Body of pancreas (tissue), 4 donors: ENCODE data around the gene TNRC6B. TPM values are rescaled to one million over a fixed set of nuclear protein-coding genes. Genes with fewer than 3 reads are reported as not detected.

ENCODE experiments used
- ATAC-seq: fragments of 150-250 bp; one replicate; pipeline ENCODE4 v1.9.1; 2016
- DNase-seq, 4 donors: peaks; one replicate each; pipeline ENCODE4 v3.0.0-alpha.2; 2019
- H3K27ac ChIP-seq, 4 donors: fragments of 200-600 bp; sonication (generic); 1 replicate in 3 of 4; 2 replicates in 1 of 4; pipeline versions ENCODE4 v1.5.1 to v1.6.1; 2016 to 2019; ENCODE audit warnings: mild to moderate bottlenecking in 1 of 4, mixed read lengths in 1 of 4, moderate library complexity in 1 of 4
- H3K27me3 ChIP-seq, 2 donors: fragments of 200-600 bp; sonication (generic); one replicate each; pipeline ENCODE4 v1.6.0; 2016; ENCODE audit warnings: mild to moderate bottlenecking in 1 of 2
- H3K36me3 ChIP-seq, 2 donors: fragments of 200-600 bp; sonication (generic); replicated peaks in 1 of 2; 2 replicates each; pipeline ENCODE4 v1.5.1; 2016; ENCODE audit warnings: low read depth in 2 of 2; ENCODE audit not compliant: insufficient read depth in 1 of 2
- H3K4me1 ChIP-seq: fragments of 200-600 bp; sonication (generic); one replicate; pipeline ENCODE4 v1.6.0; 2016
- H3K4me3 ChIP-seq, 2 donors: fragments of 200-600 bp; sonication (generic); 1 replicate in 1 of 2; 2 replicates in 1 of 2; pipeline ENCODE4 v1.5.1; 2016 to 2019
- H3K9me3 ChIP-seq, 3 donors: fragments of 200-600 bp; sonication (generic); 1 replicate in 2 of 3; 2 replicates in 1 of 3; pipeline ENCODE4 v1.5.1; 2016
- POLR2A ChIP-seq, 3 donors: fragments of 450-650 bp; IDR thresholded peaks; one replicate each; pipeline ENCODE4 v1.6.1; 2016; ENCODE audit warnings: antibody characterized with exemption in 3 of 3, mild to moderate bottlenecking in 2 of 3
- WGBS, 2 donors: methylation state at CpG; one replicate each; pipeline ENCODE4 v1.1.5; 2017; 5-methylcytosine and 5-hydroxymethylcytosine counted together
- intact Hi-C: fragments of 100-400 bp; cut with DNase I; formaldehyde crosslinking; loops from one replicate; pipeline ENCODE4 v1.15.1; 2023
- total RNA-seq, 2 donors: library from RNA; depleted of rRNA; stranded (reverse); fragments of >200 nt; gene quantifications; one replicate each; pipeline ENCODE4 v1.1.0, GENCODE V29; 2016
- TF ChIP-seq, protein P1 (sequence below), 7 experiments: fragments of 450-650 bp in 4 of 7; fragments of 200-600 bp in 3 of 7; sonication (generic) in 3 of 7; IDR thresholded peaks; one replicate each; pipeline ENCODE4 v1.5.1; 2016 to 2019; ENCODE audit warnings: antibody characterized with exemption in 7 of 7

Gene TNRC6B
- total RNA-seq, 2 donors from 2014 or later: 25.2 to 39.9 TPM

DNA sequence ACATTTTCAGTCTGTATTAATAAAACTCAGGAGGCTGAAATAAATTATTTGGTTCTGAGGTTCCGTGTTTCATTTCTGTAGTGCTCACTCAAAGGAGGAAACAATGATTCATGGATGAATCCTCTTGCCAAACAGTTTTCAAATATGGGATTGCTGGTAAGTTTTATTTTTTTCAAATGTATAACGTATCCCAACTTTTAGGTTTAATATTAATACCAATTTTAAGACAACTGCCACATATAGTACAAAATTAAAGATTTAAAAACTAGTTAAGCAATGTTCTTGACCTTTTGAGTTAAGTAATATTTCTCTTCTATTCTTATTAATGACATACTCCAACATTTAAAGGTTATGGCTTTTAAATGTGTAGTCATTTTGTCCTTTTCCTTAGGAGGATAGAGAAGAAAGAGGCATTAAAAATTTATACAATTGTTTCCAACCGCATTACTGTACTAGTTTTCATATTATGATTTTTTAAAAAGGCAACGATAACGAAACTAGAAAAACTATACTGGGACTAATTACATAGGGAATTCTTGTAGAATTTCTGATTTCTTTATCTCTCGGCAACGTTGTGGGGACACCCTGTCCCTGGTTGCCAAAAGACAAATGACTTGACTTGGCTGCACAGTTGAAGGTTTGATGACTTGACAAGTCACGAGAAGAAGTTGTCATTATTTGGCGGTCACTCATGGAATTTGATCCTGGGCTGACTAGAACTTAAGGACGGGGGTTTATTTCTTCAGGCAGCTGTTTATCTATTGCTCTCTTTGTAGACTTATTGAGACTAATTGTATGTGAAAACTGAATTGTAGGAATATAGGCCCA is 99.5 kb downstream of the TNRC6B start:
- H3K4me3 ChIP-seq: no peak overlapping the region
- TF ChIP-seq POLR2A (IDR thresholded peaks at IDR 0.05): no peak
- TF ChIP-seq, protein P1, sequence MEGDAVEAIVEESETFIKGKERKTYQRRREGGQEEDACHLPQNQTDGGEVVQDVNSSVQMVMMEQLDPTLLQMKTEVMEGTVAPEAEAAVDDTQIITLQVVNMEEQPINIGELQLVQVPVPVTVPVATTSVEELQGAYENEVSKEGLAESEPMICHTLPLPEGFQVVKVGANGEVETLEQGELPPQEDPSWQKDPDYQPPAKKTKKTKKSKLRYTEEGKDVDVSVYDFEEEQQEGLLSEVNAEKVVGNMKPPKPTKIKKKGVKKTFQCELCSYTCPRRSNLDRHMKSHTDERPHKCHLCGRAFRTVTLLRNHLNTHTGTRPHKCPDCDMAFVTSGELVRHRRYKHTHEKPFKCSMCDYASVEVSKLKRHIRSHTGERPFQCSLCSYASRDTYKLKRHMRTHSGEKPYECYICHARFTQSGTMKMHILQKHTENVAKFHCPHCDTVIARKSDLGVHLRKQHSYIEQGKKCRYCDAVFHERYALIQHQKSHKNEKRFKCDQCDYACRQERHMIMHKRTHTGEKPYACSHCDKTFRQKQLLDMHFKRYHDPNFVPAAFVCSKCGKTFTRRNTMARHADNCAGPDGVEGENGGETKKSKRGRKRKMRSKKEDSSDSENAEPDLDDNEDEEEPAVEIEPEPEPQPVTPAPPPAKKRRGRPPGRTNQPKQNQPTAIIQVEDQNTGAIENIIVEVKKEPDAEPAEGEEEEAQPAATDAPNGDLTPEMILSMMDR (IDR thresholded peaks at IDR 0.05): no peak
- H3K36me3 ChIP-seq: peaks cover 0 to 18% of the 10 kb centered on the region in 2 donors
- ATAC-seq: peak; percentile 59
- peaks cover 22% of the 10 kb centered on the region for H3K4me1 ChIP-seq
- no peaks in the 10 kb centered on the region for H3K9me3 ChIP-seq
- 55 to 56% methylated on average over 10 of the region's 10 CpGs for WGBS, 2 donors
- intact Hi-C loops: no loop called here
- peak in 3 of 4 donors; percentile 17 to 50 (median 22) for DNase-seq
- H3K27me3 ChIP-seq: no peaks in the 10 kb centered on the region
- H3K27ac ChIP-seq: peak overlapping the region in 3 of 4 donors; percentile 50 to 81 (median 56)

DNA sequence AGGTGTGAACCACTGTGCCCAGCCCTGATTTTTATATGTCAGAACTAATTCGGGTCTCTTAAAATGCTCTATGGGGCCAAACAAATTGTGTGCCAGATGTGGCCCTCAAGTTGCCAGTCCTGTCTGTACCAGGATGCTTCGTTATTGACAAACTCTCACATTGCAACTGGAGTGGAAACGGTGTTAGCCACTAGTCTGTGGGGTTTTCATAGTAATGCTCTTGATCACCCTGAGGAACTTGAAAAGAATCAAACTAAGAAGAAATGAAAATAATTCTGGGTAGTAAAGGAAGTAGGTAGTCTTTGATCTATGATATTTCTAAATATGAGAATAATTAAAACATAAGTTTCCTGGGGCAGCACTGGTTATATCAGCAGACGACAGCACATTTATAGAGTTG is 101.3 kb downstream of the TNRC6B start:
- TF ChIP-seq, protein P1 (IDR thresholded peaks at IDR 0.05): no peak
- TF ChIP-seq POLR2A (IDR thresholded peaks at IDR 0.05): no peak
- Histone ChIP-seq H3K27me3 (no peaks in the 10 kb centered on the region), H3K4me3 (no peak overlapping the region), H3K9me3 (no peaks in the 10 kb centered on the region), H3K36me3 (peaks cover 0 to 17% of the 10 kb centered on the region in 2 donors), H3K4me1 (peaks cover 22% of the 10 kb centered on the region), H3K27ac (no peak overlapping the region)
- 87 to 91% methylated on average over 4 of the region's 4 CpGs for WGBS, 2 donors
- intact Hi-C loops: no loop called here
- DNase-seq (no peak), ATAC-seq (no peak)

DNA sequence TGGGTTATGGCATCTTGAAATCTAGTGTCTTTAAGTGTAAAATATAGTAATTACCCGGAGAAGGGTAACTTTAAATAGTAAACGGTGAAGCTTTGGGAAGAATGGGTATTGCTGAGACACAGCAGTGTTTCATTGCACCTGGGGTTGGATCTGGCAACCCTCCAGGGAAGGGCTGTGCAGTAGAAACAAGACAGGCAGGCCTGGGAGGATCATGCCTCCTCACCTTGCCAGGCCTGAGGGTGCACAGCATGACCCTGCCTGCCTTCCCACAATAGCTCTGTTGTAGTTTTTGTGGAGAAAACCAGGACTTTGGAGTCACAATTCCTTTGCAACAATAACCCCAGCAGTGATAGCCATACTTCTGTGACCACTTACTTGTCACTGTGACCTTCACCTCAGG is 104.0 kb downstream of the TNRC6B start:
- Histone ChIP-seq H3K4me1 (peaks cover 7% of the 10 kb centered on the region), H3K4me3 (no peak overlapping the region), H3K36me3 (peaks cover 0 to 17% of the 10 kb centered on the region in 2 donors), H3K9me3 (no peaks in the 10 kb centered on the region), H3K27me3 (no peaks in the 10 kb centered on the region), H3K27ac (no peak overlapping the region)
- DNase-seq: peak in 2 of 4 donors; percentile 33 to 46
- WGBS, 2 donors: 53 to 57% methylated on average over 2 of the region's 2 CpGs
- intact Hi-C loops: no loop called here
- ATAC-seq: no peak
- TF ChIP-seq POLR2A (IDR thresholded peaks at IDR 0.05): no peak
- TF ChIP-seq, protein P1 (IDR thresholded peaks at IDR 0.05): no peak

DNA sequence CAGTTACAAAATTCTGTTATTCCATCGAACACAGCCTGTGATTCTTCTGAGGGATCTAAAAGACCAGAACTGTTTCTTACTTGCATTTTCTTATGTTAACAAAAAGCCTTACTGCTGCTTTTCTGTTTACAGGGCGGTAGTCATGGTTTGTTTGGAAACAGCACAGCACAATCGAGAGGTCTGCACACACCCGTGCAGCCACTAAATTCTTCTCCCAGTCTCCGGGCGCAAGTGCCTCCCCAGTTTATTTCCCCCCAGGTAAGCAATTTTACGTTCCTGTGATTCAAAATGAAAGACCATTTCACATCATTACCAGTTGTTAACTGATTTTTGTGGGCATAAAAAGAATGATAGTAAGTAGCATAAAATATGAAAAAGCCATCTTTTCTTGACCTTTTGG is 107.8 kb downstream of the TNRC6B start:
- peaks cover 0 to 15% of the 10 kb centered on the region in 2 donors for H3K36me3 ChIP-seq
- no peaks in the 10 kb centered on the region for H3K9me3 ChIP-seq
- intact Hi-C loops: no loop called here
- DNase-seq: no peak
- H3K27me3 ChIP-seq: no peaks in the 10 kb centered on the region
- 86 to 88% methylated on average over 7 of the region's 7 CpGs for WGBS, 2 donors
- H3K4me1 ChIP-seq: no peaks in the 10 kb centered on the region
- no peak for TF ChIP-seq POLR2A (IDR thresholded peaks at IDR 0.05)
- TF ChIP-seq, protein P1 (IDR thresholded peaks at IDR 0.05): no peak
- H3K27ac ChIP-seq: no peak overlapping the region
- no peak overlapping the region for H3K4me3 ChIP-seq
- ATAC-seq: no peak
